ENCODE measurements around the gene ZFPM1. TPM values are rescaled to one million over a fixed set of nuclear protein-coding genes. Genes with fewer than 3 reads are reported as not detected.

Gene ZFPM1
- total RNA-seq, 2 donors from 2014 or later, result 4.1 to 21.5 TPM

- no peak for TF ChIP-seq CTCF (IDR thresholded peaks at IDR 0.05)
- TF ChIP-seq POLR2A (IDR thresholded peaks at IDR 0.05), result no peak
- TF ChIP-seq POLR2AphosphoS5 (IDR thresholded peaks at IDR 0.05), result no peak
- intact Hi-C loops (cut with DNase I), result no loop called here
- Histone ChIP-seq H3K9me3 (no peaks in the 10 kb centered on the region), H3K36me3 (no peaks in the 10 kb centered on the region), H3K27ac (no peak overlapping the region), H3K27me3 (replicated peaks; ENCODE audit: insufficient read depth) (no peaks in the 10 kb centered on the region), H3K4me1 (replicated peaks) (peaks cover 16% of the 10 kb centered on the region), H3K4me3 (no peak overlapping the region)
- no peak for DNase-seq (ENCODE audit: low spot score)
- WGBS, result 83% methylated on average over 4 of the region's 7 CpGs
Observed at GRCh38 chr16:88511060-88511459, 58.0 kb downstream of the ZFPM1 start.

- intact Hi-C loops (cut with DNase I), result no loop called here
- 94% methylated on average over 6 of the region's 14 CpGs for WGBS
- no peak for TF ChIP-seq CTCF (IDR thresholded peaks at IDR 0.05)
- no peak for TF ChIP-seq POLR2A (IDR thresholded peaks at IDR 0.05)
- no peak for TF ChIP-seq POLR2AphosphoS5 (IDR thresholded peaks at IDR 0.05)
Observed at GRCh38 chr16:88511906-88512305, 58.8 kb downstream of the ZFPM1 start.

GRCh38 chr16:88512728-88513696 lies 59.9 kb downstream of the ZFPM1 start:
- TF ChIP-seq CTCF (IDR thresholded peaks at IDR 0.05) (no peak), POLR2A (IDR thresholded peaks at IDR 0.05) (no peak), POLR2AphosphoS5 (IDR thresholded peaks at IDR 0.05) (no peak)
- Histone ChIP-seq H3K9me3 (no peaks in the 10 kb centered on the region), H3K27me3 (replicated peaks; ENCODE audit: insufficient read depth) (no peaks in the 10 kb centered on the region), H3K36me3 (no peaks in the 10 kb centered on the region), H3K4me3 (no peak overlapping the region), H3K4me1 (replicated peaks) (peaks cover 16% of the 10 kb centered on the region), H3K27ac (no peak overlapping the region)
- intact Hi-C loops (cut with DNase I), result no loop called here
- no peak for DNase-seq (ENCODE audit: low spot score)
- 67% methylated on average over 34 of the region's 35 CpGs for WGBS

More at GRCh38 chr16:88511906-88512305, 58.8 kb downstream of the ZFPM1 start:
- no peak overlapping the region for H3K27ac ChIP-seq
- no peak for DNase-seq (ENCODE audit: low spot score)
- H3K36me3 ChIP-seq, result no peaks in the 10 kb centered on the region
- H3K4me3 ChIP-seq, result no peak overlapping the region
- H3K4me1 ChIP-seq (replicated peaks), result peaks cover 16% of the 10 kb centered on the region
- H3K9me3 ChIP-seq, result no peaks in the 10 kb centered on the region
- H3K27me3 ChIP-seq (replicated peaks; ENCODE audit: insufficient read depth), result no peaks in the 10 kb centered on the region

- intact Hi-C loops (cut with DNase I), result no loop called here
- WGBS, result 82% methylated on average over 18 of the region's 20 CpGs
- H3K4me1 ChIP-seq (replicated peaks), result peaks cover 11% of the 10 kb centered on the region
- H3K27ac ChIP-seq, result no peak overlapping the region
- H3K9me3 ChIP-seq, result no peaks in the 10 kb centered on the region
- no peaks in the 10 kb centered on the region for H3K36me3 ChIP-seq
- no peak for DNase-seq (ENCODE audit: low spot score)
- no peak overlapping the region for H3K4me3 ChIP-seq
- no peaks in the 10 kb centered on the region for H3K27me3 ChIP-seq (replicated peaks; ENCODE audit: insufficient read depth)
- TF ChIP-seq POLR2AphosphoS5 (IDR thresholded peaks at IDR 0.05) (no peak), CTCF (IDR thresholded peaks at IDR 0.05) (no peak), POLR2A (IDR thresholded peaks at IDR 0.05) (no peak)
Observed at GRCh38 chr16:88514070-88514469, 61.0 kb downstream of the ZFPM1 start.

All from prostate gland (tissue), 2 donors.